Mucosa of rectum (tissue), 2 donors: Measurements from ENCODE around the gene ANO9.

ENCODE experiments used
- H3K27ac ChIP-seq, 2 donors: one replicate each; pipeline ENCODE4 v1.7.0; 2013; ENCODE audit warnings: inconsistent platforms in 2 of 2, low read depth in 2 of 2, low read length in 2 of 2
- H3K27me3 ChIP-seq, 2 donors: one replicate each; pipeline ENCODE4 v1.7.0; 2013; ENCODE audit warnings: low read length in 2 of 2; ENCODE audit not compliant: control insufficient read depth in 2 of 2, insufficient read depth in 2 of 2
- H3K36me3 ChIP-seq, 2 donors: one replicate each; pipeline ENCODE4 v1.7.0; 2013; ENCODE audit warnings: low read length in 2 of 2; ENCODE audit not compliant: control insufficient read depth in 2 of 2, insufficient read depth in 2 of 2
- H3K4me1 ChIP-seq, 2 donors: one replicate each; pipeline ENCODE4 v1.7.0; 2013; ENCODE audit warnings: low read length in 2 of 2, mild to moderate bottlenecking in 1 of 2; ENCODE audit not compliant: control insufficient read depth in 2 of 2, insufficient read depth in 2 of 2
- H3K4me3 ChIP-seq, 2 donors: one replicate each; pipeline ENCODE4 v1.7.0; 2013; ENCODE audit warnings: low read length in 2 of 2
- H3K9ac ChIP-seq, 2 donors: one replicate each; pipeline ENCODE4 v1.7.0; 2013; ENCODE audit warnings: low read length in 2 of 2, low read depth in 1 of 2, mild to moderate bottlenecking in 1 of 2
- H3K9me3 ChIP-seq, 2 donors: one replicate each; pipeline ENCODE4 v1.7.0; 2013; ENCODE audit warnings: low read length in 2 of 2; ENCODE audit not compliant: control insufficient read depth in 2 of 2
- donor health status: healthy.
- donor health status: Normal muscosa, but diverticular disease.

Gene ANO9

GRCh38 chr11:385594-386351 is 56.0 kb downstream of the ANO9 start:
- H3K9ac ChIP-seq = no peak overlapping the region
- H3K27me3 ChIP-seq = peaks cover 0 to 5% of the 10 kb centered on the region in 2 donors
- no peaks in the 10 kb centered on the region for H3K4me1 ChIP-seq
- H3K27ac ChIP-seq = no peak overlapping the region
- no peak overlapping the region for H3K4me3 ChIP-seq
- peaks cover 0 to 4% of the 10 kb centered on the region in 2 donors for H3K9me3 ChIP-seq
- H3K36me3 ChIP-seq = no peaks in the 10 kb centered on the region

DNA sequence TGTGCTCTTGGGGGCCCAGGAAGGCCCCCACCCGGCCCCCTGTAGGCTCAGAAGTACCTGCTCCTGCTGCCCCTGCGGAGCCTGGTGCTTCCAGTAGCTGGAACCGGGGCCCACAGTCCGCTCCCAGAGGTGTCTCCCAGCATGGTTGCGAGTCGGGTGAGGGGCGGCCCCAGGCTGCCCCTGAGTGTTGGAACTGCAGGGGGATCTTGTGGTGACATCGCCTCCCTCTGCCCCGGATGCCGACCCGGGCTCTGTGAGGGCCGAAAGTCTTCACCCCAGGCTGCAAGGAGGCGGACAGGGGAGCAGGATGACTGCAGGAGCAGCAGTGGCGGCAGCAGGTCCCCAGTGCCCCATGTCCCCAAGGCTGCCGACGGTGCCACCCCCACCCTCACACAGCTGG is 57.3 kb downstream of the ANO9 start:
- Histone ChIP-seq H3K4me1 (no peaks in the 10 kb centered on the region), H3K27me3 (peaks cover 0 to 5% of the 10 kb centered on the region in 2 donors), H3K27ac (no peak overlapping the region)

GRCh38 chr11:383431-383830 is 58.4 kb downstream of the ANO9 start:
- H3K27ac ChIP-seq = no peak overlapping the region
- H3K4me3 ChIP-seq = no peak overlapping the region
- no peaks in the 10 kb centered on the region for H3K36me3 ChIP-seq
- H3K27me3 ChIP-seq = peaks cover 0 to 5% of the 10 kb centered on the region in 2 donors
- H3K9ac ChIP-seq = no peak overlapping the region
- H3K4me1 ChIP-seq = no peaks in the 10 kb centered on the region
- H3K9me3 ChIP-seq = peaks cover 0 to 4% of the 10 kb centered on the region in 2 donors

More for the DNA sequence above, 57.3 kb downstream of the ANO9 start:
- Histone ChIP-seq H3K4me3 (no peak overlapping the region), H3K36me3 (no peaks in the 10 kb centered on the region), H3K9ac (no peak overlapping the region), H3K9me3 (peaks cover 0 to 4% of the 10 kb centered on the region in 2 donors)

- Histone ChIP-seq H3K27ac (no peak overlapping the region), H3K4me3 (no peak overlapping the region), H3K4me1 (no peaks in the 10 kb centered on the region), H3K36me3 (no peaks in the 10 kb centered on the region), H3K9me3 (peaks cover 0 to 4% of the 10 kb centered on the region in 2 donors), H3K27me3 (peaks cover 0 to 5% of the 10 kb centered on the region in 2 donors), H3K9ac (no peak overlapping the region)
These were observed 59.7 kb downstream of the ANO9 start for GRCh38 chr11:382081-382629.

DNA sequence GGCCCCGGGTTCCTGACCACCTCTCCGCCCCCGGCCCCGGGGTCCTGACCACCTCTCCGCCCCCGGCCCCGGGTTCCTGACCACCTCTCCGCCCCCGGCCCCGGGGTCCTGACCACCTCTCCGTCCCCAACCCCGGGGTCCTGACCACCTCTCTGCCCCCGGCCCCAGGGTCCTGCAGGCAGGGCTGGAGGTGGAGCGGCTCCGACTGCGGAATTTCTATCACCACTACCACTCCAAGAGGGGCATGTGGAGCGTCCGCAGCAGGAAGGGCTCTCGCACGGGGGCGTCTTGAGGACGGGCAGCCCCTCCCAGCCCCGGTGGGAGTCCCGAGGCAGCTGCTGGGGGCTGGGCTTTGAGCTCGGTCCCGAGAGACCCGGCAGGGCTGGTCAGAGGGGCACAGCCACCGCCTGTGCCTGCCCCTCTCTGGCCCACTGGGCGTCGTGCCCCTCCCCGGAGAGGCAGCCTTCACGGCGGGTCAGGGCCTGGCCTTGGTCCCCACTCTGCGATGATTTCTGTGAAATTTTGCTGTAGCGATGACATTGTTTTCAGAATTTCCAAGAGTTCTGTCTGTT is 60.2 kb downstream of the ANO9 start:
- Histone ChIP-seq H3K9me3 (peaks cover 0 to 4% of the 10 kb centered on the region in 2 donors), H3K27me3 (peaks cover 0 to 5% of the 10 kb centered on the region in 2 donors), H3K27ac (no peak overlapping the region), H3K36me3 (no peaks in the 10 kb centered on the region), H3K9ac (no peak overlapping the region), H3K4me3 (no peak overlapping the region), H3K4me1 (no peaks in the 10 kb centered on the region)

- H3K36me3 ChIP-seq = no peaks in the 10 kb centered on the region
- no peak overlapping the region for H3K4me3 ChIP-seq
- no peaks in the 10 kb centered on the region for H3K9me3 ChIP-seq
- H3K9ac ChIP-seq = no peak overlapping the region
- no peak overlapping the region for H3K27ac ChIP-seq
- H3K27me3 ChIP-seq = peaks cover 0 to 5% of the 10 kb centered on the region in 2 donors
- no peaks in the 10 kb centered on the region for H3K4me1 ChIP-seq
These were observed 60.8 kb downstream of the ANO9 start for GRCh38 chr11:380996-381395.

GRCh38 chr11:380491-380890 is 61.3 kb downstream of the ANO9 start:
- Histone ChIP-seq H3K4me1 (no peaks in the 10 kb centered on the region), H3K4me3 (no peak overlapping the region), H3K36me3 (no peaks in the 10 kb centered on the region), H3K27ac (no peak overlapping the region), H3K27me3 (peaks cover 0 to 5% of the 10 kb centered on the region in 2 donors), H3K9me3 (no peaks in the 10 kb centered on the region), H3K9ac (no peak overlapping the region)

DNA sequence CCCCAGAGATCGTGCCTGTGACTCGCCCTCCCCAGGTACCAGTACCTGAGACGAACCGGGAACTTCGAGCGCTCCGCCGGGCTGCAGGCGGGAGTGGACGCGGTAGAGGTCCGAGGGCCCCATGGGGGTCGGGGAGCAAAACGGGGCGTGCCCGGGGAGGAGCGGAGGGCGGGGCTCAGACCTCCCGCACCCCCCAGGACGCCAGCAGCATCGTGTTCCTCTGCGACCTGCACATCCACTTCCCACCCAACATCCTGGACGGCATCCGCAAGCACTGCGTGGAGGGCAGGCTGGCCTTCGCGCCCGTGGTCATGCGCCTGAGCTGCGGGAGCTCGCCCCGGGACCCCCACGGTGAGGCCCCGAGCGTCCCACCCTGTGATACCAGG is 61.7 kb downstream of the ANO9 start:
- Histone ChIP-seq H3K27me3 (peaks cover 0 to 5% of the 10 kb centered on the region in 2 donors), H3K4me1 (no peaks in the 10 kb centered on the region), H3K9ac (no peak overlapping the region)

DNA sequence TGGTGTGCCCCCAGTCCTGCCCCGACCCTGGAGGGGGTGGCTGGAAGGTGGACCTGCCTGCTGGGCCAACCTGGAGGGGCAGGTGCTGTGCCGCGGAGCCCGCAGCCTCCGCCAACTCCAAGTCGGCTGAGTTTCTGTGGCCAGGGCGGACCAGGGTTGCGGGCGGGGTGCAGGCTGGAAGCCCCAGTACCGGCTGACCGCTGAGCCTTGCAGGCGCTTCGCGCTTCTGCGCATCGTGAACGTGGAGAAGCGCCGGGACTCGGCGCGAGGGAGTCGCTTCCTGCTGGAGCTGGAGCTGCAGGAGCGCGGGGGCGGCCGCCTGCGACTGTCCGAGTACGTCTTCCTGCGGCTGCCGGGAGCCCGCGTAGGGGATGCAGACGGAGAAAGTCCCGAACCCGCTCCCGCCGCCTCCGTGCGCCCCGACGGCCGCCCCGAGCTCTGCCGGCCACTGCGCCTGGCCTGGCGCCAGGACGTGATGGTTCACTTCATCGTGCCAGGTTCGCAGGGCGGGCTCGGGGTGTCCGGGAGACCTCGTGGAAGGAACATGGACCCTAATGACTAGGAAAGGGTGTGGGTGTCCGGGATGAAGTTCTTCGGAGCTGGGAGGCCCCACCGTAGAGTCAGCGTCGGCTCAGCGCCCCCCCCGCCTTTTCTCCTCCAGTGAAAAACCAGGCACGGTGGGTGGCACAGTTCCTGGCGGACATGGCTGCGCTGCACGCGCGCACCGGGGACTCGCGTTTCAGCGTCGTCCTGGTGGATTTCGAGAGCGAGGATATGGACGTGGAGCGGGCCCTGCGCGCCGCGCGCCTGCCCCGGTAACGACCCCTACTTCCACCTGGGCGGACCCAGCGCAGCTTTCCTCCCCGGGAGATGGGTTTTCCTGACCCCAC is 62.4 kb downstream of the ANO9 start:
- Histone ChIP-seq H3K9me3 (no peaks in the 10 kb centered on the region), H3K4me3 (no peak overlapping the region), H3K9ac (no peak overlapping the region), H3K27ac (no peak overlapping the region), H3K36me3 (no peaks in the 10 kb centered on the region), H3K27me3 (peaks cover 0 to 5% of the 10 kb centered on the region in 2 donors), H3K4me1 (no peaks in the 10 kb centered on the region)

More for the DNA sequence above, 61.7 kb downstream of the ANO9 start:
- H3K36me3 ChIP-seq = no peaks in the 10 kb centered on the region
- no peak overlapping the region for H3K4me3 ChIP-seq
- no peaks in the 10 kb centered on the region for H3K9me3 ChIP-seq
- H3K27ac ChIP-seq = no peak overlapping the region
